IMR-90 (cell line): Measurements from ENCODE around the gene PPM1D.

Experiments used
- BHLHE40 ChIP-seq: fragments of 150-350 bp; IDR thresholded peaks from 2 replicates; pipeline ENCODE4 v1.6.1; 2016; ENCODE audit warnings: mild to moderate bottlenecking, low read depth, low read length
- CEBPB ChIP-seq: IDR thresholded peaks from 2 replicates; pipeline ENCODE4 v1.6.1; 2012; ENCODE audit warnings: low read depth, low read length, improper control_type of control experiment
- CHD1 ChIP-seq: IDR thresholded peaks from 2 replicates; pipeline ENCODE4 v1.6.1; 2012; ENCODE audit warnings: low read depth, low read length, improper control_type of control experiment
- ELK1 ChIP-seq: fragments of 150-350 bp; IDR thresholded peaks from 2 replicates; pipeline ENCODE4 v1.6.1; 2016; ENCODE audit warnings: low read depth, mild to moderate bottlenecking, low read length, moderate library complexity, borderline replicate concordance
- FOS ChIP-seq: fragments of 150-350 bp; IDR thresholded peaks from 2 replicates; pipeline ENCODE4 v1.6.1; 2016; ENCODE audit warnings: low read depth, low read length
- MXI1 ChIP-seq: IDR thresholded peaks from 2 replicates; pipeline ENCODE4 v1.6.1; 2012; ENCODE audit warnings: low read depth, mild to moderate bottlenecking, low read length, moderate library complexity, borderline replicate concordance
- POLR2A ChIP-seq: IDR thresholded peaks from 2 replicates; pipeline ENCODE4 v1.6.1; 2012; ENCODE audit warnings: mild to moderate bottlenecking, low read depth, low read length
- RAD21 ChIP-seq: IDR thresholded peaks from 2 replicates; pipeline ENCODE4 v1.6.1; 2012; ENCODE audit warnings: low read length, improper control_type of control experiment
- RCOR1 ChIP-seq: IDR thresholded peaks from 2 replicates; pipeline ENCODE4 v1.6.1; 2012; ENCODE audit warnings: mild to moderate bottlenecking, low read length, improper control_type of control experiment; ENCODE audit not compliant: insufficient replicate concordance
- RFX5 ChIP-seq: IDR thresholded peaks from 2 replicates; pipeline ENCODE4 v1.8.0; 2012; ENCODE audit warnings: low read depth, mild to moderate bottlenecking, low read length, moderate library complexity
- SMC3 ChIP-seq: fragments of 150-350 bp; IDR thresholded peaks from 2 replicates; pipeline ENCODE4 v1.6.1; 2016; ENCODE audit warnings: low read depth, mild to moderate bottlenecking, antibody characterized with exemption, low read length, moderate library complexity
- USF2 ChIP-seq: fragments of 150-350 bp; IDR thresholded peaks from 2 replicates; pipeline ENCODE4 v1.6.1; 2017; ENCODE audit warnings: mild to moderate bottlenecking, antibody characterized with exemption, low read length, low read depth
- TF ChIP-seq, protein P1 (sequence below): conservative IDR thresholded peaks from 2 replicates; pipeline ENCODE4 v1.5.1; 2012; ENCODE audit warnings: mild to moderate bottlenecking, low read depth, low read length, improper control_type of control experiment

DNA sequence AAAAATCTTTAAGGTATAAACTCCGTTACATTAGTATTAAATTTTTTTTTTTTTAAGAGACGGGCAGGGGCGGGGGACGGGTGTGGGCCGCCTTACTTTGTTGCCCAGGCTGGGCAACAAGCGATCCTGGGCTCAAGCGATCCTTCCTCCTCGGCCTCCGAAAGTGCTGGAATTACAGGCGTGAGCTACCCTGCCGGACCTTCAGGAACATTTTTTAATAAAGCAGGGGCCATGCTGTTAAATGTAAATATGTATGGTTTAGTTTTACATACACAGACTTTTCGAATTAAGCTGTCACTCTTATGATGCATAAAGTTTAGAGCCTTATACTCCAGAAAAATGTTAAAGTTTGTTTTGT is 2.4 kb downstream of the PPM1D start:
- TF ChIP-seq, protein P1, sequence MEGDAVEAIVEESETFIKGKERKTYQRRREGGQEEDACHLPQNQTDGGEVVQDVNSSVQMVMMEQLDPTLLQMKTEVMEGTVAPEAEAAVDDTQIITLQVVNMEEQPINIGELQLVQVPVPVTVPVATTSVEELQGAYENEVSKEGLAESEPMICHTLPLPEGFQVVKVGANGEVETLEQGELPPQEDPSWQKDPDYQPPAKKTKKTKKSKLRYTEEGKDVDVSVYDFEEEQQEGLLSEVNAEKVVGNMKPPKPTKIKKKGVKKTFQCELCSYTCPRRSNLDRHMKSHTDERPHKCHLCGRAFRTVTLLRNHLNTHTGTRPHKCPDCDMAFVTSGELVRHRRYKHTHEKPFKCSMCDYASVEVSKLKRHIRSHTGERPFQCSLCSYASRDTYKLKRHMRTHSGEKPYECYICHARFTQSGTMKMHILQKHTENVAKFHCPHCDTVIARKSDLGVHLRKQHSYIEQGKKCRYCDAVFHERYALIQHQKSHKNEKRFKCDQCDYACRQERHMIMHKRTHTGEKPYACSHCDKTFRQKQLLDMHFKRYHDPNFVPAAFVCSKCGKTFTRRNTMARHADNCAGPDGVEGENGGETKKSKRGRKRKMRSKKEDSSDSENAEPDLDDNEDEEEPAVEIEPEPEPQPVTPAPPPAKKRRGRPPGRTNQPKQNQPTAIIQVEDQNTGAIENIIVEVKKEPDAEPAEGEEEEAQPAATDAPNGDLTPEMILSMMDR, result no peak
- no peak for TF ChIP-seq POLR2A
- TF ChIP-seq CEBPB, result no peak
- no peak for TF ChIP-seq ELK1
- no peak for TF ChIP-seq USF2
- no peak for TF ChIP-seq CHD1
- no peak for TF ChIP-seq BHLHE40
- no peak for TF ChIP-seq MXI1
- no peak for TF ChIP-seq FOS
- no peak for TF ChIP-seq RFX5
- no peak for TF ChIP-seq RAD21
- no peak for TF ChIP-seq RCOR1
- TF ChIP-seq SMC3, result no peak
